Activated naive CD4-positive, alpha-beta T cell treated with anti-CD3 and anti-CD28 coated beads, Interleukin-2, amount 50 U/mL, for 72 hours (primary cell): ENCODE results near the gene CTSL. TPM values are rescaled to one million over a fixed set of nuclear protein-coding genes. Genes with fewer than 3 reads are reported as not detected.

Experiments
- ATAC-seq, 2 donors: fragments of 150-1000 bp; cut with Tn5 transposase; 2 replicates each; pipeline ENCODE4 v1.10.0; 2021; ENCODE audit warnings: mild to moderate bottlenecking in 2 of 2, moderate library complexity in 2 of 2
- DNase-seq, 2 donors: peaks; one replicate each; pipeline ENCODE4 v3.0.0; 2021 to 2022; ENCODE audit warnings: low spot score in 2 of 2
- H3K27ac Mint-ChIP-seq, 2 donors: one replicate each; pipeline ENCODE4 v1.8.0; 2022; ENCODE audit warnings: mild to moderate bottlenecking in 2 of 2, mixed read lengths in 2 of 2
- H3K36me3 Mint-ChIP-seq, 2 donors: one replicate each; pipeline ENCODE4 v1.8.0; 2022; ENCODE audit warnings: mixed read lengths in 2 of 2
- H3K9me3 Mint-ChIP-seq, 2 donors: one replicate each; pipeline ENCODE4 v1.8.0; 2022; ENCODE audit warnings: mixed read lengths in 2 of 2
- total RNA-seq, 2 donors: library from RNA; stranded (reverse); gene quantifications; one replicate each; pipeline ENCODE4 v1.2.3, GENCODE V29; 2022

Gene CTSL
- total RNA-seq, 2 donors from 2014 or later, result 5.2 to 6.7 TPM

DNA sequence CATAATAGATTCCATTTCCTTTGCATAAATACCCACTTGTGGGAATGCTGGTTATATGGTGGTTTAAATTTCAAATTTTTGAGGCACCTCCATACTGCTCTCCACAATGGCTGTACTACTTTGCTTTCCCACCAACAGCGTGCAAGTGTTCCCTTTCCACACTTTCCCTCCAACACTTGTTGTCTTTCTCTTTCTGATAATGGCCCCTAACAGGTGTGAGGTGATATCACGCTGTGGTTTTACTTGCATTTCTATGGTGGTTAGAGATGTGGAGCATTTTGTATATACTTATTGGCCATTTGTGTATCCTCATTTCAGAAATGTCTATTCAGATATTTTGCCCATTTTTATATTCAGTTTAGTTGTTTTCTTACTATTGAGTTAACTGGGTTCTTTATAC is 34.6 kb downstream of the CTSL start:
- Mint-ChIP-seq H3K9me3 (no peaks in the 10 kb centered on the region), H3K36me3 (no peaks in the 10 kb centered on the region), H3K27ac (no peak overlapping the region)
- ATAC-seq, result no peak
- no peak for DNase-seq

- Mint-ChIP-seq H3K36me3 (no peaks in the 10 kb centered on the region), H3K9me3 (no peaks in the 10 kb centered on the region), H3K27ac (no peak overlapping the region)
- DNase-seq, result no peak
- no peak for ATAC-seq
Observed at GRCh38 chr9:87763286-87763685, 37.4 kb downstream of the CTSL start.

- DNase-seq (no peak), ATAC-seq (no peak)
- no peaks in the 10 kb centered on the region for H3K36me3 Mint-ChIP-seq
- no peak overlapping the region for H3K27ac Mint-ChIP-seq
- H3K9me3 Mint-ChIP-seq, result no peaks in the 10 kb centered on the region
Observed at GRCh38 chr9:87765521-87765920, 39.6 kb downstream of the CTSL start.

DNA sequence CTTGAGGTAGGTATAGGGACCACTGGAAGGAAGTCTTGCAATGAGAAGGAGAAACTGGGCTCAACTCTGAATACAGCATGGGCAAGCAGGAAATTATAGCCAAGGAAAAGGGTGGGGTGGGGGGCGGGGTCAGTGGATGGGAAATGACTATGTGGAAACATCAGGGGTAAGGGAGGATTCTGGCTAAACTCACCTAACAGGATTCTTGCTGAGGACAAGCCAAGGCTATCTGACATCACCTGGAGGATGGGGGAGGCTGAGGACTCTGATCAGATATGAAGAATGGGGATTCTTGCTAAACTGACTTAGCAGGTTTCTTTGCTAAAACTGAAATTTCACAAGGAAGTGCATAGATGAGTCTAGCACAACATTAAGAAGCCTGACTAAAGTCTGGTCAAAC is 40.8 kb downstream of the CTSL start:
- H3K27ac Mint-ChIP-seq, result no peak overlapping the region
- ATAC-seq (peak; percentile 45 to 68), DNase-seq (no peak)
- no peaks in the 10 kb centered on the region for H3K36me3 Mint-ChIP-seq
- no peaks in the 10 kb centered on the region for H3K9me3 Mint-ChIP-seq

GRCh38 chr9:87770616-87771315 is 44.8 kb downstream of the CTSL start:
- Mint-ChIP-seq H3K27ac (no peak overlapping the region), H3K9me3 (no peaks in the 10 kb centered on the region), H3K36me3 (no peaks in the 10 kb centered on the region)
- no peak for DNase-seq
- no peak for ATAC-seq

DNA sequence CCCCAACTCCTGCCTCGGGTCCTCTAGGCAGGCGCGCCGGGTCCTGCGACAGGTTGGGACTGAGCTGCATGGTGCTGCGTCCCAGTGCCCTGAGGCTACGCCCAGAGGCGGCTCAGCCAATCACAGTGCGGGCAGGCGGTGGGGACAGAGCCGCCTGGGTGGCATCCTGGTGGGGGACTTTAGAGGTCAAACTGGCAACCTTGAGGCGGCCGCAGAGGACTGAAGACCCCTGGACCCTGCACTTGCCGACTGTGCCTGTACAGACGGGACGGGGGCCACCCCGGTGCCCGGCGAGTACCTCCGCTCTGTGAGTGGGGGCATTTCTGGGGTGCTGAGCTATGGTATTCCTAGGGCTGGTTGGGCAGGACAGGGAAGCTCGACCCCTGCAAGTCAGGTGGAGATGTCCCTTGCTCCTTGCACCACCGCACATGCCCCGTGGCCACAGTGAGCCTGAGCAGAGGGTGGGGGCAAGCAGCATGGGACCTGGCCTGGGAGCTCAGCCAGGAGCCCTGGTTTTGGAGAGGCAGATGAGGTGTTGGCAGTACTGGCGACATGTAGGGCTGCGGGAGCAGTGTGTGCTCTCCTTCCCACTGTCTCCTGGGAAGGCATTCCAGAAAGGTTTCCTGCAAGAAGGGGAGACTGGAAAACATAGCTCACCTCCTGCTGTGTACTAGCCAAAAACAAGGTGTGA is 45.5 kb downstream of the CTSL start:
- no peak for ATAC-seq
- Mint-ChIP-seq H3K27ac (no peak overlapping the region), H3K9me3 (no peaks in the 10 kb centered on the region), H3K36me3 (no peaks in the 10 kb centered on the region)
- DNase-seq, result no peak

DNA sequence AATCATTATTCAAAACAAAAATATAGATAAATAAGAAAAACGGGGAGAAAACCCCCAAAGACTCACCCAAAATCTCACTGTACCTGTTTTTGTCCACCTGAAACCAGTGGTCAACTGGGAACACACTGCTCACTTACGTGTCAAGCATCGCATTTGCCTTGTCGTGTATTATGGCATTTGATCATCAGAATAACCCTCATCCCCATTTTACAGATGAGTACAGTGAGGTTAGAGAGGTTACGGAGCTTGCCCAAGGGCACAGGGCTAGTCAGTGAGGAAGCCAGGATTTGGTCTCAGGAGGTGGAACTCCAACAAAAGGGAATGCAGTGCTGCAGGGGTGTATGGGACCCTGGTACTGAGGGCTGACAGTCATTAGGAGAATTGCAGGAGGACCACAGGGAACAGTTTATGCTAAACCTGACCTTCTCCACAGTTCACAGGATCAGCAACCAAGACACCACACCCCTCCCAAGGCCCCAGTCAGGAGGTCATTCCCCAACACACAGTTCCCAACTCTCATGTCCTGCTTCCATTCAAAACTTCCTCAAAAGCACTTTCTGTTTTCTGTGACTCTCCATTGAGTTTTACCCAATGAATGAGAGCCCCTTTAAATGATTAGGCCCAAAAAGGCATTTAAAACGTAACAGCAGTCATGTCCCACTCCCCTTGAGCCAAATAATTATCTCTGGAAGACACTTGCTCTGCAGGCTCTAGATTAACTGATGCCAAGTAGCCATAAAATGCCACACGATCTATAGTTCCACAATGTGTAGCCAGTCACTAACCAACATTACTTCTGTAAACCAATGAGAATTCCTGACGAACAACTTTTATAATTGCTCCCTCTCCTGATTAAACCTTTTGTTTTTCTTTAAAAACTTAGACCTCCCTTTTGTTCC is 50.8 kb downstream of the CTSL start:
- no peaks in the 10 kb centered on the region for H3K36me3 Mint-ChIP-seq
- no peak overlapping the region for H3K27ac Mint-ChIP-seq
- DNase-seq, result no peak
- peaks cover 0 to 4% of the 10 kb centered on the region in 2 donors for H3K9me3 Mint-ChIP-seq
- no peak for ATAC-seq

GRCh38 chr9:87778996-87779395 is 53.1 kb downstream of the CTSL start:
- no peak overlapping the region for H3K27ac Mint-ChIP-seq
- no peaks in the 10 kb centered on the region for H3K36me3 Mint-ChIP-seq
- DNase-seq, result no peak
- no peak for ATAC-seq
- H3K9me3 Mint-ChIP-seq, result peaks cover 0 to 4% of the 10 kb centered on the region in 2 donors

Other genes with a start within 250 kb of the CTSL start
- gene DAPK1, start 228.3 kb upstream of the CTSL start, total RNA-seq, result 1 to 10 TPM; 1.6 to 2.3 TPM
- gene SPATA31E1, start 156.8 kb downstream of the CTSL start, total RNA-seq, result not detected
- not detected for gene SPATA31C1, start 191.8 kb downstream of the CTSL start, total RNA-seq
- 1 to 10 TPM; 1.5 to 2.6 TPM for gene CDK20, start 248.4 kb downstream of the CTSL start, total RNA-seq